Caco-2 (cell line): Measurements from ENCODE around the gene ORMDL3. TPM values are rescaled to one million over a fixed set of nuclear protein-coding genes. Genes with fewer than 3 reads are reported as not detected.

Source experiments
- BruUV-seq: library from RNA; stranded (reverse); fragments of 400-500 nt; replicated peaks from 2 replicates; lab custom pipeline; 2021; lab: Mats Ljungman, UMichigan
- CTCF ChIA-PET: fragments of 300-600 bp; sonication (Branson Sonifier 250); formaldehyde crosslinking; loops from one replicate; lab custom pipeline; 2022; ENCODE audit warnings: antibody characterized with exemption; lab: Charles Lee
- POLR2A ChIA-PET: fragments of 300-600 bp; sonication (Branson Sonifier 250); formaldehyde crosslinking; loops from one replicate; lab custom pipeline; 2022; ENCODE audit warnings: antibody characterized with exemption; lab: Charles Lee
- DNase-seq, 2 experiments: peaks; one replicate each; pipeline versions ENCODE4 v3.0.0 to v3.0.0-alpha.2; 2020 to 2022
- H3K27me3 ChIP-seq: replicated peaks from 2 replicates; pipeline ENCODE4 v1.6.0; 2011; ENCODE audit warnings: low read length; ENCODE audit not compliant: control insufficient read depth, insufficient read depth
- H3K36me3 ChIP-seq: 2 replicates; pipeline ENCODE4 v1.5.1; 2011; ENCODE audit warnings: low read length; ENCODE audit not compliant: control insufficient read depth, insufficient read depth
- H3K4me1 ChIP-seq: fragments of 250-450 bp; sonication (Bioruptor Pico); 2 replicates; pipeline ENCODE4 v1.5.1; 2020; ENCODE audit warnings: mild to moderate bottlenecking
- H3K4me3 ChIP-seq: 2 replicates; pipeline ENCODE4 v1.5.1; 2011; ENCODE audit warnings: low read depth, mild to moderate bottlenecking, control low read depth, low read length
- H3K9me3 ChIP-seq: fragments of 250-450 bp; sonication (Bioruptor Pico); 2 replicates; pipeline ENCODE4 v1.5.1; 2020; ENCODE audit warnings: mild to moderate bottlenecking, moderate library complexity
- H3K27ac Mint-ChIP-seq: one replicate; pipeline ENCODE4 v1.8.0; 2022; ENCODE audit warnings: mixed read lengths; ENCODE audit not compliant: unreplicated experiment
- H3K27me3 Mint-ChIP-seq: one replicate; pipeline ENCODE4 v1.8.0; 2022; ENCODE audit warnings: mixed read lengths; ENCODE audit not compliant: insufficient read depth, unreplicated experiment
- H3K36me3 Mint-ChIP-seq: one replicate; pipeline ENCODE4 v1.8.0; 2022; ENCODE audit warnings: mild to moderate bottlenecking, mixed read lengths; ENCODE audit not compliant: insufficient read depth, unreplicated experiment
- H3K4me1 Mint-ChIP-seq: one replicate; pipeline ENCODE4 v1.8.0; 2022; ENCODE audit warnings: low read depth, mixed read lengths; ENCODE audit not compliant: unreplicated experiment
- H3K4me3 Mint-ChIP-seq: one replicate; pipeline ENCODE4 v1.8.0; 2022; ENCODE audit warnings: mild to moderate bottlenecking, moderate library complexity, mixed read lengths; ENCODE audit not compliant: unreplicated experiment
- H3K9me3 Mint-ChIP-seq: one replicate; pipeline ENCODE4 v1.8.0; 2022; ENCODE audit warnings: mixed read lengths; ENCODE audit not compliant: unreplicated experiment
- CTCF ChIP-seq, 2 experiments: fragments of 200-600 bp in 1 of 2; IDR thresholded peaks; 1 replicate in 1 of 2; 2 replicates in 1 of 2; pipeline versions ENCODE4 v1.5.1 to v1.8.0; 2011 to 2022; ENCODE audit warnings: antibody characterized with exemption in 1 of 2, control low read depth in 1 of 2, inconsistent platforms in 1 of 2, low read depth in 1 of 2, low read length in 1 of 2, mild to moderate bottlenecking in 1 of 2, moderate library complexity in 1 of 2; ENCODE audit not compliant: insufficient read depth in 1 of 2, severe bottlenecking in 1 of 2, unreplicated experiment in 1 of 2
- intact Hi-C: fragments of 100-400 bp; cut with micrococcal nuclease; formaldehyde crosslinking; loops from one replicate; pipeline ENCODE4 v1.10.0; 2022; ENCODE audit not compliant: unreplicated experiment
- total RNA-seq: library from RNA; stranded (reverse); gene quantifications from 2 replicates; pipeline ENCODE4 v1.2.3, GENCODE V29; 2022

The ORMDL3 gene
- total RNA-seq, 1 experiment from 2014 or later: 75.2 TPM

- DNase-seq: no peak
- Mint-ChIP-seq H3K9me3 (no peaks in the 10 kb centered on the region), H3K27ac (no peak overlapping the region), H3K4me1 (peaks cover 16% of the 10 kb centered on the region), H3K27me3 (no peaks in the 10 kb centered on the region), H3K4me3 (no peak overlapping the region), H3K36me3 (no peaks in the 10 kb centered on the region)
- ChIA-PET CTCF (interaction anchor here (0.7 kb wide), 1 partner anchor 25 kb away, joined by 3 read pairs; the partner anchor contains the start of gene PSMD3), POLR2A (interaction anchor here (0.5 to 0.9 kb wide), 2 partner anchors 24 to 84 kb away, joined by 3 to 9 read pairs; no protein-coding TSS in a partner anchor)
- Histone ChIP-seq H3K4me1 (peaks cover 15% of the 10 kb centered on the region), H3K4me3 (no peak overlapping the region), H3K9me3 (no peaks in the 10 kb centered on the region), H3K27me3 (no peaks in the 10 kb centered on the region), H3K36me3 (no peaks in the 10 kb centered on the region)
- BruUV-seq: no TSS peak
- intact Hi-C loops: no loop called here
- TF ChIP-seq CTCF (IDR thresholded peaks at IDR 0.05; ENCODE audit: insufficient read depth in 1 of 2, low read depth in 1 of 2, low read length in 1 of 2, severe bottlenecking in 1 of 2, unreplicated experiment in 1 of 2): no peak
Observed at GRCh38 chr17:39954876-39955275, 27.5 kb upstream of the ORMDL3 start.

- intact Hi-C loops: no loop called here
- TF ChIP-seq CTCF (IDR thresholded peaks at IDR 0.05; ENCODE audit: insufficient read depth in 1 of 2, low read depth in 1 of 2, low read length in 1 of 2, severe bottlenecking in 1 of 2, unreplicated experiment in 1 of 2): no peak
- POLR2A ChIA-PET: interaction anchor here (0.6 to 1.1 kb wide), 4 partner anchors 16 to 33 kb away, joined by 3 to 14 read pairs (median 4); partner anchors contain the start of genes LRRC3C, ORMDL3 and PSMD3
- Mint-ChIP-seq H3K27me3 (no peaks in the 10 kb centered on the region), H3K9me3 (no peaks in the 10 kb centered on the region), H3K36me3 (no peaks in the 10 kb centered on the region), H3K4me3 (peak overlapping the region; percentile 71), H3K4me1 (peaks cover 8% of the 10 kb centered on the region), H3K27ac (peak overlapping the region; percentile 75)
- H3K4me3 ChIP-seq: peak overlapping the region; percentile 22
- no peaks in the 10 kb centered on the region for H3K9me3 ChIP-seq
- CTCF ChIA-PET: interaction anchor here (0.6 to 1.9 kb wide), 4 partner anchors 27 to 332 kb away, joined by 3 to 10 read pairs (median 6); partner anchors contain the start of gene PSMD3
- no peak for DNase-seq
- no peaks in the 10 kb centered on the region for H3K36me3 ChIP-seq
- BruUV-seq: no TSS peak
- no peaks in the 10 kb centered on the region for H3K27me3 ChIP-seq
- peaks cover 10% of the 10 kb centered on the region; the same call in 1 of the 2 replicates for H3K4me1 ChIP-seq
Observed at GRCh38 chr17:39953471-39953888, 26.1 kb upstream of the ORMDL3 start.

- H3K36me3 Mint-ChIP-seq: no peaks in the 10 kb centered on the region
- intact Hi-C loops: no loop called here
- peak; percentile 94 to 99 for DNase-seq
- peak overlapping the region; percentile 71 for H3K4me3 Mint-ChIP-seq
- peak overlapping the region; percentile 75 for H3K27ac Mint-ChIP-seq
- H3K36me3 ChIP-seq: no peaks in the 10 kb centered on the region
- H3K9me3 ChIP-seq: no peaks in the 10 kb centered on the region
- ChIA-PET CTCF (interaction anchor here (0.6 to 1.9 kb wide), 7 partner anchors 28 to 331 kb away, joined by 3 to 10 read pairs (median 6); partner anchors contain the start of genes PSMD3 and WIPF2), POLR2A (interaction anchor here (0.6 to 1.1 kb wide), 7 partner anchors 15 to 130 kb away, joined by 3 to 14 read pairs (median 4); partner anchors contain the start of genes LRRC3C, ORMDL3 and PSMD3)
- H3K9me3 Mint-ChIP-seq: no peaks in the 10 kb centered on the region
- H3K27me3 ChIP-seq: no peaks in the 10 kb centered on the region
- H3K4me1 Mint-ChIP-seq: peaks cover 8% of the 10 kb centered on the region
- H3K27me3 Mint-ChIP-seq: no peaks in the 10 kb centered on the region
- BruUV-seq: no TSS peak
- H3K4me3 ChIP-seq: peak overlapping the region; percentile 28
- TF ChIP-seq CTCF (IDR thresholded peaks at IDR 0.05; ENCODE audit: insufficient read depth in 1 of 2, low read depth in 1 of 2, low read length in 1 of 2, severe bottlenecking in 1 of 2, unreplicated experiment in 1 of 2): no peak
- H3K4me1 ChIP-seq: peaks cover 10% of the 10 kb centered on the region; the same call in 1 of the 2 replicates
Observed at GRCh38 chr17:39952680-39953470, 25.5 kb upstream of the ORMDL3 start.
